HG03558 (cell line): Measurements from ENCODE around the gene CCS.

ENCODE experiments used
- ATAC-seq: cut with Tn5 transposase; IDR thresholded peaks from one replicate; pipeline ENCODE4 v1.9.1; 2021; ENCODE audit warnings: moderate number of reproducible peaks; ENCODE audit not compliant: unreplicated experiment; ENCODE audit errors: extremely low read depth

CCS gene

DNA sequence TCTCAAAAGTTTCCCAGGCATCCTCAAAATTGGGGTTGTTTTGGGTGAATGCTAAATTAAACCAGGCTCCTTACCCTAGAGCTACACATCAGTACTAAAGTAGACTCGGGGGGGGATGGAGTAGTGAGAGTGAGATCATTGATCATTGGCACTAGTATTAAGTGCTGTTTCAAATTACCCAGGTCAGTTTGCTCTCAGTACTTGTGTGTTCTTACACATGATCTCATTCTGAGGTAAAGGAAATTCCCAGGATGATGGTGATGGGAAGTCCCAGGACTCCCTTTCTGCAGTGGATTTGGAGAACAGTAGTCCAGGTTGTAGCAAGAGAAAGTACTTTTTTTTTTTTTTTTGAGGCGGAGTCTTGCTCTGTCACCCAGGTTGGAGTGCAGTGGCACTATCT, 58.0 kb downstream of the CCS start:
- ATAC-seq = no peak

DNA sequence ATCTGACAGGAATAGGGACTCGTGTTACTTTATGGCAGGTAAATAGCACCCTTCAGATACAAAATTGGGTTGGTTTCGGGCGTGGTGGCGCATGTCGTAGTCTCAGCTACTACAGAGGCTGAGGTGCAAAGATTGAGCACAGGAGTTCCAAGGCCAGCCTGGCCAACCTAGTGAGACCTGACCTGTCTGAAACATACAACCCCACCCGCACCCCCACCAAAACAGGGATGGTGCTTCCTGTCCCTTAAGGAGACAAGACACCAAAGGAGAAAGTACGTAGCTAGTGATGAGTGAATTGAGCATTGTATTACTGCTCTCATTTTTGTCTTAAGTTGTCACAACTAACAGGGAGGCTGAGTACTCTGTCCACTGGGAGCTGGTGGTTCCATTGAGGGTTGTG, 59.7 kb downstream of the CCS start:
- no peak for ATAC-seq

DNA sequence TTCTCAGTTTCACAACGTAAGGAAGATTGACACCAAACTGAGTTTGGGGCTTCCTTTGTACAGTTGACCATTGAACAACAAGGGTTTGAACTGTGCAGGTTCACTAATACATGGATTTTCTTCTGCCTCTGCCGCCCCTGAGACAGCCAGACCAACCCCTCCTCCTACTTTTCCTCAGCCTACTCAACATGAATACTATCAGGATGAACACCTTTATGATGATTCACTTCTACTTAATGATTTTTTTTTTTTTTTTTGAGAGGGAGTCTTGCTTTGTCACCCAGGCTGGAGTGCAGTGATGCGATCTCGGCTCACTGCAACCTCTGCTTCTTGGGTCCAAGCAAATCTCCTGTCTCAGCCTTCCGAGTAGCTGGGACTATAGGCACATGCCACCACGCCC, 60.1 kb downstream of the CCS start:
- no peak for ATAC-seq
